ENCODE results near the gene AKNA.

GRCh38 chr9:114367366-114367765, 20.4 kb downstream of the AKNA start:
- TF ChIP-seq FOXJ3 (CRISPR knock-in tag; IDR thresholded peaks at IDR 0.05; ENCODE audit: borderline replicate concordance): no peak
- TF ChIP-seq HMGXB4 (CRISPR knock-in tag; IDR thresholded peaks at IDR 0.05): no peak
- TF ChIP-seq CTCF (IDR thresholded peaks at IDR 0.05): no peak
- no peak for TF ChIP-seq SOX15 (CRISPR knock-in tag; IDR thresholded peaks at IDR 0.05)
- no peak for TF ChIP-seq JUN (CRISPR knock-in tag; IDR thresholded peaks at IDR 0.05)
- TF ChIP-seq CREB1 (CRISPR knock-in tag; IDR thresholded peaks at IDR 0.05): no peak
- TF ChIP-seq ZNF281 (CRISPR knock-in tag; IDR thresholded peaks at IDR 0.05): no peak
- TF ChIP-seq PREB (CRISPR knock-in tag; IDR thresholded peaks at IDR 0.05; ENCODE audit: borderline replicate concordance): no peak
- no peak for TF ChIP-seq IRF2 (CRISPR knock-in tag; IDR thresholded peaks at IDR 0.05; ENCODE audit: borderline replicate concordance, low read depth)
- no peak for TF ChIP-seq PRDM15 (CRISPR knock-in tag; IDR thresholded peaks at IDR 0.05)
- TF ChIP-seq ELF4 (CRISPR knock-in tag; IDR thresholded peaks at IDR 0.05; ENCODE audit: low read depth): no peak
- TF ChIP-seq ATF3 (CRISPR knock-in tag; conservative IDR thresholded peaks at IDR 0.05): no peak
